Keratinocyte (primary cell): ENCODE results near the gene ABR. TPM values are rescaled to one million over a fixed set of nuclear protein-coding genes. Genes with fewer than 3 reads are reported as not detected.
"Not testable (repeated sequence)": the region's sequence is repeated elsewhere in the genome, so short reads cannot be mapped to it uniquely, and the experiment has no call there.

Experiments
- DNase-seq: peaks from one replicate; pipeline ENCODE4 v3.0.0-alpha.2; 2011; ENCODE audit warnings: low read depth, missing footprints, low spot score
- FAIRE-seq: peaks from 2 replicates; lab custom pipeline; 2011; peaks lifted over from hg19 to GRCh38; lab: Jason Lieb, UNC
- H2AFZ ChIP-seq: 2 replicates; pipeline ENCODE4 v1.6.0; 2012; ENCODE audit warnings: low read length, control low read depth, inconsistent platforms; ENCODE audit not compliant: control insufficient read depth
- H3K27ac ChIP-seq: 2 replicates; pipeline ENCODE4 v1.5.1; 2011; ENCODE audit warnings: low read length; ENCODE audit not compliant: control insufficient read depth, insufficient read depth
- H3K27me3 ChIP-seq: 3 replicates; pipeline ENCODE4 v1.6.0; 2011; ENCODE audit warnings: low read length; ENCODE audit not compliant: control insufficient read depth, insufficient read depth; ENCODE audit errors: extremely low read depth
- H3K36me3 ChIP-seq, 2 experiments: 2 replicates in 1 of 2; 3 replicates in 1 of 2; pipeline ENCODE4 v1.5.1; 2011; ENCODE audit warnings: low read length in 2 of 2, mild to moderate bottlenecking in 1 of 2; ENCODE audit not compliant: control insufficient read depth in 2 of 2, insufficient read depth in 2 of 2; ENCODE audit errors: extremely low read depth in 1 of 2
- H3K4me1 ChIP-seq: 3 replicates; pipeline ENCODE4 v1.5.1; 2011; ENCODE audit warnings: low read length; ENCODE audit not compliant: control insufficient read depth, insufficient read depth; ENCODE audit errors: extremely low read depth
- H3K4me2 ChIP-seq: 3 replicates; pipeline ENCODE4 v1.6.0; 2011; ENCODE audit warnings: low read depth, low read length; ENCODE audit not compliant: control insufficient read depth, insufficient read depth; ENCODE audit errors: extremely low read depth
- H3K4me3 ChIP-seq, 3 experiments: fragments of 200-600 bp in 1 of 3; sonication (generic) in 1 of 3; 2 replicates in 2 of 3; 3 replicates in 1 of 3; pipeline ENCODE4 v1.5.1; 2011 to 2016; ENCODE audit warnings: low read length in 3 of 3, mild to moderate bottlenecking in 3 of 3, control low read depth in 2 of 3, inconsistent platforms in 1 of 3, low read depth in 1 of 3, mixed read lengths in 1 of 3, mixed run types in 1 of 3, moderate library complexity in 1 of 3; ENCODE audit not compliant: control insufficient read depth in 2 of 3, insufficient read depth in 2 of 3; ENCODE audit errors: extremely low read depth in 1 of 3
- H3K79me2 ChIP-seq: 2 replicates; pipeline ENCODE4 v1.6.0; 2012; ENCODE audit warnings: low read length; ENCODE audit not compliant: control insufficient read depth, insufficient read depth
- H3K9ac ChIP-seq: 3 replicates; pipeline ENCODE4 v1.6.0; 2011; ENCODE audit warnings: low read length; ENCODE audit not compliant: control insufficient read depth, insufficient read depth; ENCODE audit errors: extremely low read depth
- H3K9me1 ChIP-seq: 3 replicates; pipeline ENCODE4 v1.6.0; 2011; ENCODE audit warnings: low read length; ENCODE audit not compliant: control insufficient read depth, insufficient read depth; ENCODE audit errors: extremely low read depth
- H3K9me3 ChIP-seq: 2 replicates; pipeline ENCODE4 v1.5.1; 2012; ENCODE audit warnings: low read depth, low read length; ENCODE audit not compliant: control insufficient read depth
- H4K20me1 ChIP-seq: 3 replicates; pipeline ENCODE4 v1.6.0; 2011; ENCODE audit warnings: low read length; ENCODE audit not compliant: control insufficient read depth, insufficient read depth; ENCODE audit errors: extremely low read depth
- CTCF ChIP-seq, 3 experiments: IDR thresholded peaks in 1 of 3; conservative IDR thresholded peaks in 1 of 3; optimal IDR thresholded peaks in 1 of 3; 2 replicates in 2 of 3; 3 replicates in 1 of 3; pipeline versions ENCODE3 to v1.5.1; 2011; ENCODE audit warnings: low read length in 3 of 3, mild to moderate bottlenecking in 3 of 3, moderate library complexity in 2 of 3, control low read depth in 1 of 3, inconsistent platforms in 1 of 3; ENCODE audit not compliant: insufficient read depth in 2 of 3; ENCODE audit errors: extremely low read depth in 1 of 3
- EZH2 ChIP-seq: IDR thresholded peaks from one replicate; pipeline ENCODE4 v1.6.1; 2012; ENCODE audit warnings: inconsistent platforms, mild to moderate bottlenecking, low read length, moderate library complexity
- dilution Hi-C: fragments of 300-500 bp; cut with MboI; formaldehyde crosslinking; loops from one replicate; pipeline ENCODE4 v1.7.0; 2020; ENCODE audit warnings: low sequenced_read_pairs; ENCODE audit not compliant: extremely low pct_ligation_motif_present
- polyA plus RNA-seq, 5 experiments: library from polyadenylated mRNA; depleted of rRNA in 3 of 5; stranded (reverse) in 3 of 5; stranded (forward) in 1 of 5; unstranded in 1 of 5; fragments of >200 nt; gene quantifications; 1 replicate in 1 of 5; 2 replicates in 3 of 5; 3 replicates in 1 of 5; pipeline versions ENCODE4 v1.2.1 to v1.2.3, GENCODE V29; 2011 to 2012; ENCODE audit warnings: missing spikeins in 2 of 5, low read depth in 1 of 5, low replicate concordance in 1 of 5

The ABR gene
- polyA plus RNA-seq, 1 donor (not counting 4 experiments of a cell fraction or from before 2014, with no cell fraction given) = 17.3 TPM

- no peaks in the 10 kb centered on the region for H4K20me1 ChIP-seq
- no peaks in the 10 kb centered on the region for H3K9me3 ChIP-seq
- H3K79me2 ChIP-seq = no peaks in the 10 kb centered on the region
- no peaks in the 10 kb centered on the region for H3K27me3 ChIP-seq
- no peaks in the 10 kb centered on the region for H3K9me1 ChIP-seq
- no peak overlapping the region for H3K4me2 ChIP-seq
- peaks cover under 1% of the 10 kb centered on the region for H3K4me1 ChIP-seq
- H3K36me3 ChIP-seq = peaks cover 0 to 5% of the 10 kb centered on the region in 2 experiments
- no peak overlapping the region for H3K4me3 ChIP-seq
- H3K9ac ChIP-seq = no peak overlapping the region
- FAIRE-seq (no peak), DNase-seq (no peak)
- H2AFZ ChIP-seq = no peak overlapping the region
- dilution Hi-C loops = no loop called here
- TF ChIP-seq EZH2 (no peak), CTCF (optimal IDR thresholded peaks at IDR 0.05 in 1 of 3, IDR thresholded peaks at IDR 0.05 in 1 of 3, conservative IDR thresholded peaks at IDR 0.05 in 1 of 3; ENCODE audit: extremely low read depth in 1 of 3, insufficient read depth in 2 of 3, low read length in 3 of 3) (no peak)
- no peak overlapping the region for H3K27ac ChIP-seq
These were observed 104.7 kb downstream of the ABR start for GRCh38 chr17:1074886-1075605.

GRCh38 chr17:1073963-1074625 is 105.7 kb downstream of the ABR start:
- H4K20me1 ChIP-seq, H3K27ac ChIP-seq, H3K27me3 ChIP-seq, H3K79me2 ChIP-seq, H2AFZ ChIP-seq, H3K4me1 ChIP-seq, H3K36me3 ChIP-seq, H3K4me3 ChIP-seq, DNase-seq, H3K9me1 ChIP-seq, dilution Hi-C loops, H3K4me2 ChIP-seq, H3K9me3 ChIP-seq, H3K9ac ChIP-seq: not testable (repeated sequence)
- peak; percentile 26 for FAIRE-seq
